Measurements from ENCODE around the gene DNAH1. TPM values are rescaled to one million over a fixed set of nuclear protein-coding genes. Genes with fewer than 3 reads are reported as not detected.
A peak's percentile ranks its signal among the peaks of the same experiment; 100 is the strongest.

DNAH1 gene
- total RNA-seq, 1 experiment from 2014 or later = 3.0 TPM

DNA sequence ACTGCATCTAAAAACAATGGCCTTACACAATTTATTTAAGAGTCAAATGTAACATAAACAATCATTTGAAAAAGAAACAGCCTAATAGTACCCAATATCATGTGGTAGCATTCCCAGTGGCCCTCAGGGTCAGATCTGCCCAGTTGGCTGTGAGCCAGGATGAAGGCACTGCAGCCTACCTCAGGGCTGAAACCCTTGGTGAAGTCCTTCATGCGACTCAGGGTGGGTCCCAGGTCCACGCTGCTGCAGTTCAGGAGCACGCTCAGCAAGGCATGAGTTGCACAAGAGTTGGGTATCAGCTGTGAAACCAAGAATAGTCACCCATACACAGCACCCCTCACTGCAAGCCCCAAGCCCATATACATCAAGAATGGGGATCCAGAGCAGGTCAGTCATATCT, 91.7 kb downstream of the DNAH1 start:
- Mint-ChIP-seq H3K27me3 (ENCODE audit: insufficient read depth, unreplicated experiment) (no peaks in the 10 kb centered on the region), H3K4me3 (ENCODE audit: unreplicated experiment) (no peak overlapping the region), H3K9me3 (ENCODE audit: unreplicated experiment) (no peaks in the 10 kb centered on the region), H3K36me3 (ENCODE audit: insufficient read depth, unreplicated experiment) (peaks cover 40% of the 10 kb centered on the region), H3K4me1 (ENCODE audit: insufficient read depth, unreplicated experiment) (peaks cover 23% of the 10 kb centered on the region), H3K27ac (ENCODE audit: low read depth, unreplicated experiment) (no peak overlapping the region)
- intact Hi-C loops (cut with micrococcal nuclease) = no loop called here
- TF ChIP-seq, protein P1, sequence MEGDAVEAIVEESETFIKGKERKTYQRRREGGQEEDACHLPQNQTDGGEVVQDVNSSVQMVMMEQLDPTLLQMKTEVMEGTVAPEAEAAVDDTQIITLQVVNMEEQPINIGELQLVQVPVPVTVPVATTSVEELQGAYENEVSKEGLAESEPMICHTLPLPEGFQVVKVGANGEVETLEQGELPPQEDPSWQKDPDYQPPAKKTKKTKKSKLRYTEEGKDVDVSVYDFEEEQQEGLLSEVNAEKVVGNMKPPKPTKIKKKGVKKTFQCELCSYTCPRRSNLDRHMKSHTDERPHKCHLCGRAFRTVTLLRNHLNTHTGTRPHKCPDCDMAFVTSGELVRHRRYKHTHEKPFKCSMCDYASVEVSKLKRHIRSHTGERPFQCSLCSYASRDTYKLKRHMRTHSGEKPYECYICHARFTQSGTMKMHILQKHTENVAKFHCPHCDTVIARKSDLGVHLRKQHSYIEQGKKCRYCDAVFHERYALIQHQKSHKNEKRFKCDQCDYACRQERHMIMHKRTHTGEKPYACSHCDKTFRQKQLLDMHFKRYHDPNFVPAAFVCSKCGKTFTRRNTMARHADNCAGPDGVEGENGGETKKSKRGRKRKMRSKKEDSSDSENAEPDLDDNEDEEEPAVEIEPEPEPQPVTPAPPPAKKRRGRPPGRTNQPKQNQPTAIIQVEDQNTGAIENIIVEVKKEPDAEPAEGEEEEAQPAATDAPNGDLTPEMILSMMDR (IDR thresholded peaks at IDR 0.05; ENCODE audit: unreplicated experiment) = no peak
- no peak for DNase-seq (ENCODE audit: unreplicated experiment)
- BruUV-seq (replicated peaks) = no TSS peak
- ChIA-PET POLR2A (no interaction called here), CTCF (interaction anchor here (0.9 kb wide), 1 partner anchor 69 kb away, joined by 3 read pairs; no protein-coding TSS in a partner anchor)

DNA sequence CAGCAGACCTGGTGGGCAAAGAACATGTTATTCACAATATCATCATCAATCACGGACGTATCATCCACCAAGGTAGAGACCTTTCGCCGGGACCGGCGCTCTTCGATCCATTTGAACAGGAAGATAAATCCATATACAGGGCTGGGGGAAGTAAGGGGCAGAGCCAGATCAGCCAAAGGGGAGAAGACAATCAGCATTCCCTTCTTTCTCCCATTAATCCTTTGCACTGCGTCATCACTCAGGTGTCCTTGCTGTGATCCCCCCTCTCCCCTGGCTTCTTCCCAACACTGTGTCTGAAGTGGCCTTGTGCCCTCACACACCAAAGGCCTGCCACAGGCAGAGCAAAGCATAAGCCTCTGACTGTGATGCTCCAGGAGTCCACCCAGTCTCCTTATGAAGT, 92.3 kb downstream of the DNAH1 start:
- H3K36me3 Mint-ChIP-seq (ENCODE audit: insufficient read depth, unreplicated experiment) = peaks cover 33% of the 10 kb centered on the region
- peak overlapping the region; percentile 68 for H3K27ac Mint-ChIP-seq (ENCODE audit: low read depth, unreplicated experiment)
- H3K4me1 Mint-ChIP-seq (ENCODE audit: insufficient read depth, unreplicated experiment) = peaks cover 25% of the 10 kb centered on the region
- TF ChIP-seq, protein P1 (IDR thresholded peaks at IDR 0.05; ENCODE audit: unreplicated experiment) = no peak
- no TSS peak for BruUV-seq (replicated peaks)
- intact Hi-C loops (cut with micrococcal nuclease) = no loop called here
- ChIA-PET POLR2A (no interaction called here), CTCF (no interaction called here)
- H3K9me3 Mint-ChIP-seq (ENCODE audit: unreplicated experiment) = no peaks in the 10 kb centered on the region
- H3K27me3 Mint-ChIP-seq (ENCODE audit: insufficient read depth, unreplicated experiment) = no peaks in the 10 kb centered on the region
- peak overlapping the region; percentile 87 for H3K4me3 Mint-ChIP-seq (ENCODE audit: unreplicated experiment)
- DNase-seq (ENCODE audit: unreplicated experiment) = no peak

DNA sequence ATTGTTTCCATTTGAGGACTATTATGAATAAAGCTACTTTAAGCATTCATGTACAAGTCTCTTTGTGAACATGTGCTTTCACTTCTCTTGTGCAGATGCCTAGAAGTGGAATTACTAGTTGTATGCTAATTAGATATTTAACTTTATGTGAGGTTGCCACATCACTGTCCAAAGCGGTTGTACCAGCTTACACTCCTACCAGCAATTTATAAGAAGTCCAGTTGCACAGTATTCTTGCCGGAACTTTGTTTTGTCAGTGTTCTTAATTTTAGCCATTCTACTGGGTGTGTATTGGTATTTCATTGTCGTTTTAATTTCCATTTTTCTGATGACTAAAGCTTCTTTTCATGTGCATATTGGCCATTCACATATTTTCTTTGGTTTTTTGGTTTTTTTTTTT, 99.7 kb downstream of the DNAH1 start:
- intact Hi-C loops (cut with micrococcal nuclease) = no loop called here

GRCh38 chr3:52420388-52420787, 104.3 kb downstream of the DNAH1 start:
- no peak for DNase-seq (ENCODE audit: unreplicated experiment)
- Mint-ChIP-seq H3K4me3 (ENCODE audit: unreplicated experiment) (no peak overlapping the region), H3K36me3 (ENCODE audit: insufficient read depth, unreplicated experiment) (peaks cover 13% of the 10 kb centered on the region), H3K4me1 (ENCODE audit: insufficient read depth, unreplicated experiment) (no peaks in the 10 kb centered on the region), H3K27me3 (ENCODE audit: insufficient read depth, unreplicated experiment) (no peaks in the 10 kb centered on the region), H3K27ac (ENCODE audit: low read depth, unreplicated experiment) (no peak overlapping the region), H3K9me3 (ENCODE audit: unreplicated experiment) (no peaks in the 10 kb centered on the region)
- ChIA-PET CTCF (interaction anchor here (0.9 to 17.8 kb wide), 3 partner anchors 8 to 80 kb away, joined by 5 to 278 read pairs (median 23); partner anchors contain the start of gene SEMA3G), POLR2A (no interaction called here)
- intact Hi-C loops (cut with micrococcal nuclease) = no loop called here
- TF ChIP-seq, protein P1 (IDR thresholded peaks at IDR 0.05; ENCODE audit: unreplicated experiment) = no peak
- no TSS peak for BruUV-seq (replicated peaks)

More for the DNA sequence above, 99.7 kb downstream of the DNAH1 start:
- DNase-seq (ENCODE audit: unreplicated experiment) = no peak
- Mint-ChIP-seq H3K9me3 (ENCODE audit: unreplicated experiment) (no peaks in the 10 kb centered on the region), H3K27ac (ENCODE audit: low read depth, unreplicated experiment) (no peak overlapping the region), H3K4me1 (ENCODE audit: insufficient read depth, unreplicated experiment) (peaks cover 16% of the 10 kb centered on the region), H3K36me3 (ENCODE audit: insufficient read depth, unreplicated experiment) (peaks cover 19% of the 10 kb centered on the region), H3K4me3 (ENCODE audit: unreplicated experiment) (no peak overlapping the region), H3K27me3 (ENCODE audit: insufficient read depth, unreplicated experiment) (no peaks in the 10 kb centered on the region)
- CTCF ChIA-PET = interaction anchor here (0.6 to 2.1 kb wide), 4 partner anchors 12 to 304 kb away, joined by 4 to 9 read pairs (median 6); no protein-coding TSS in a partner anchor
- POLR2A ChIA-PET = no interaction called here
- BruUV-seq (replicated peaks) = no TSS peak
- TF ChIP-seq, protein P1 (IDR thresholded peaks at IDR 0.05; ENCODE audit: unreplicated experiment) = no peak

Data from MCF 10A (cell line).